Calu3 (cell line): Measurements from ENCODE around the gene CD2AP. TPM values are rescaled to one million over a fixed set of nuclear protein-coding genes. Genes with fewer than 3 reads are reported as not detected.
"Not testable (repeated sequence)": the region's sequence is repeated elsewhere in the genome, so short reads cannot be mapped to it uniquely, and the experiment has no call there.

Experiments
- BruUV-seq: library from RNA; stranded (reverse); fragments of 400-500 nt; replicated peaks from 2 replicates; lab custom pipeline; 2021; lab: Mats Ljungman, UMichigan
- CTCF ChIA-PET: fragments of 300-600 bp; sonication (Branson Sonifier 250); formaldehyde crosslinking; loops from one replicate; lab custom pipeline; 2022; ENCODE audit warnings: antibody characterized with exemption; lab: Charles Lee
- DNase-seq: peaks from one replicate; pipeline ENCODE4 v3.0.0; 2022
- H3K27ac Mint-ChIP-seq: one replicate; pipeline ENCODE4 v1.8.0; 2022; ENCODE audit warnings: mixed read lengths; ENCODE audit not compliant: unreplicated experiment
- H3K27me3 Mint-ChIP-seq: one replicate; pipeline ENCODE4 v1.8.0; 2022; ENCODE audit warnings: mixed read lengths; ENCODE audit not compliant: unreplicated experiment
- H3K36me3 Mint-ChIP-seq: one replicate; pipeline ENCODE4 v1.8.0; 2022; ENCODE audit warnings: mild to moderate bottlenecking, moderate library complexity, mixed read lengths; ENCODE audit not compliant: insufficient read depth, unreplicated experiment
- H3K4me1 Mint-ChIP-seq: one replicate; pipeline ENCODE4 v1.8.0; 2022; ENCODE audit warnings: mild to moderate bottlenecking, low read depth, mixed read lengths; ENCODE audit not compliant: unreplicated experiment
- H3K4me3 Mint-ChIP-seq: one replicate; pipeline ENCODE4 v1.8.0; 2022; ENCODE audit warnings: mild to moderate bottlenecking, low read depth, moderate library complexity, mixed read lengths; ENCODE audit not compliant: unreplicated experiment
- H3K9me3 Mint-ChIP-seq: one replicate; pipeline ENCODE4 v1.8.0; 2022; ENCODE audit warnings: low read depth, mixed read lengths; ENCODE audit not compliant: unreplicated experiment
- intact Hi-C: fragments of 100-400 bp; cut with micrococcal nuclease; formaldehyde crosslinking; loops from one replicate; pipeline ENCODE4 v1.10.0; 2022; ENCODE audit not compliant: unreplicated experiment
- total RNA-seq: library from RNA; stranded (reverse); gene quantifications from 2 replicates; pipeline ENCODE4 v1.2.3, GENCODE V29; 2022
- TF ChIP-seq, protein P1 (sequence below): fragments of 200-600 bp; IDR thresholded peaks from one replicate; pipeline ENCODE4 v1.8.0; 2022; ENCODE audit warnings: antibody characterized with exemption; ENCODE audit not compliant: unreplicated experiment

Gene CD2AP
- total RNA-seq, 1 experiment from 2014 or later: 105 TPM

DNA sequence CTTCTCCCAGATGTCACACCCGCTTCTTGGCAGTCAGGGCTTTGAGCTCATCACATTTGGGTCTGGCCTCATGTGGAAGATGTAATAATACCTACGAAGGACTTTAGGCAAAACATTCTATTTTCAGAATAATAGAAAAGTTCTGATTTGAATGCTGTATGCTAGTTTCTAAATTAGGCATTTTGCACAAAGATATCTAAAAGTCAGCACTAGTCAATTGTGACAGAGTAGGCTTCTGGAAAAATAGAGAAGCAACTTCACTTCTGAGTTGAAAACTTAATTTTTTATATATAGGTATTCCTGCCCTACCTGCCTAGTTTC is 38.3 kb upstream of the CD2AP start:
- no TSS peak for BruUV-seq
- Mint-ChIP-seq H3K4me1 (peaks cover 36% of the 10 kb centered on the region), H3K9me3 (no peaks in the 10 kb centered on the region), H3K36me3 (peaks cover 4% of the 10 kb centered on the region), H3K27me3 (no peaks in the 10 kb centered on the region), H3K27ac (no peak overlapping the region), H3K4me3 (no peak overlapping the region)
- intact Hi-C loops: no loop called here
- no peak for DNase-seq
- TF ChIP-seq, protein P1, sequence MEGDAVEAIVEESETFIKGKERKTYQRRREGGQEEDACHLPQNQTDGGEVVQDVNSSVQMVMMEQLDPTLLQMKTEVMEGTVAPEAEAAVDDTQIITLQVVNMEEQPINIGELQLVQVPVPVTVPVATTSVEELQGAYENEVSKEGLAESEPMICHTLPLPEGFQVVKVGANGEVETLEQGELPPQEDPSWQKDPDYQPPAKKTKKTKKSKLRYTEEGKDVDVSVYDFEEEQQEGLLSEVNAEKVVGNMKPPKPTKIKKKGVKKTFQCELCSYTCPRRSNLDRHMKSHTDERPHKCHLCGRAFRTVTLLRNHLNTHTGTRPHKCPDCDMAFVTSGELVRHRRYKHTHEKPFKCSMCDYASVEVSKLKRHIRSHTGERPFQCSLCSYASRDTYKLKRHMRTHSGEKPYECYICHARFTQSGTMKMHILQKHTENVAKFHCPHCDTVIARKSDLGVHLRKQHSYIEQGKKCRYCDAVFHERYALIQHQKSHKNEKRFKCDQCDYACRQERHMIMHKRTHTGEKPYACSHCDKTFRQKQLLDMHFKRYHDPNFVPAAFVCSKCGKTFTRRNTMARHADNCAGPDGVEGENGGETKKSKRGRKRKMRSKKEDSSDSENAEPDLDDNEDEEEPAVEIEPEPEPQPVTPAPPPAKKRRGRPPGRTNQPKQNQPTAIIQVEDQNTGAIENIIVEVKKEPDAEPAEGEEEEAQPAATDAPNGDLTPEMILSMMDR: no peak
- CTCF ChIA-PET: no interaction called here

DNA sequence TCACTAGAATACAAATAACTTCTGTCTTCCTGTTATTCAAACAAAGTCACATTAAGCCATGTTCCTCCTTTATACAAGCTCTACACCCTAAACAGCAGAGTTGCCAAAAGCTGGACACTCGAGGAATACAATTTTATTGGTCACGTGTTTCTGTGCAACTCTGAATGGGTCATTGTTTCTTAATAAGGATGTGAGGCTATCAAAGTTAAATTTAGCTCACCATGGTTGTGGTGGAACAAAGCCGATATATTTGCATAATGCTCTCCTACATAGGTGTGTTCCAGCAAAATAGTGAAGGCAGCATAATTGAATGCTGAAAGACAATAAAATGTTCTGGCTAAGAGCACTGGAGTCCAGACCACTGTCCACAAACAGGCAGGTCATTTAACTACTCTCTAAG is 36.9 kb upstream of the CD2AP start:
- intact Hi-C loops: loop anchor here (2.0 kb wide), 1 partner anchor 20 kb away; no protein-coding TSS in a partner anchor
- Mint-ChIP-seq H3K4me3 (no peak overlapping the region), H3K4me1 (peaks cover 36% of the 10 kb centered on the region), H3K36me3 (peaks cover 4% of the 10 kb centered on the region), H3K27ac (peak overlapping the region; percentile 64), H3K9me3 (no peaks in the 10 kb centered on the region), H3K27me3 (no peaks in the 10 kb centered on the region)
- TF ChIP-seq, protein P1: no peak
- CTCF ChIA-PET: interaction anchor here (0.5 to 1.4 kb wide), 8 partner anchors 17 to 360 kb away, joined by 3 to 9 read pairs (median 4); no protein-coding TSS in a partner anchor
- peak; percentile 37 for DNase-seq
- BruUV-seq: no TSS peak

GRCh38 chr6:47444964-47445363 is 32.6 kb upstream of the CD2AP start:
- H3K4me3 Mint-ChIP-seq, intact Hi-C loops, H3K9me3 Mint-ChIP-seq, BruUV-seq, H3K27ac Mint-ChIP-seq, DNase-seq, H3K27me3 Mint-ChIP-seq, CTCF ChIA-PET, H3K36me3 Mint-ChIP-seq: not testable (repeated sequence)
- peaks cover 31% of the 10 kb centered on the region for H3K4me1 Mint-ChIP-seq

GRCh38 chr6:47446669-47447330 is 30.8 kb upstream of the CD2AP start:
- TF ChIP-seq, protein P1: no peak
- H3K9me3 Mint-ChIP-seq: no peaks in the 10 kb centered on the region
- peaks cover 4% of the 10 kb centered on the region for H3K36me3 Mint-ChIP-seq
- H3K4me1 Mint-ChIP-seq: peaks cover 18% of the 10 kb centered on the region
- intact Hi-C loops: no loop called here
- no peak overlapping the region for H3K4me3 Mint-ChIP-seq
- CTCF ChIA-PET: interaction anchor here (1.1 kb wide), 1 partner anchor 14 kb away, joined by 3 read pairs; no protein-coding TSS in a partner anchor
- no peaks in the 10 kb centered on the region for H3K27me3 Mint-ChIP-seq
- no TSS peak for BruUV-seq
- no peak for DNase-seq
- H3K27ac Mint-ChIP-seq: no peak overlapping the region

DNA sequence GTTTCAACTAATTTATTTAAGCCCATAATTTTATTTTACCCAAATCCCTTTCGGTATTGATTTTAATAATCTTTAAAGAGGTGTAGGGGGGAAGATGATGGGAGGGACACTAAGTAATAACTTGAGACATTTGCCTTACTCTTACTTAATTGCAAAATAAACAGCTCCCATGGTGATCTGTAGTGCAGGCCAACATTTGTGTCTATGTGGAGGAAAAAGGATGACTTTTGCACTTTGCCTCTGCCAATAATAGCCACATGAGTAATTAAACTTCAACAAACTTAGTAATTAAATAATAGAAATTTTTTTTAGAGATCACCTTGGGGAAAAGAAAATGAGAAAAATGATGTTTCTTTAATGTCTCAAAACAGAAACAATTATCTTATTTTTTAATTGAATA is 29.9 kb upstream of the CD2AP start:
- Mint-ChIP-seq H3K4me3 (no peak overlapping the region), H3K4me1 (peaks cover 14% of the 10 kb centered on the region), H3K27ac (no peak overlapping the region), H3K36me3 (no peaks in the 10 kb centered on the region), H3K9me3 (no peaks in the 10 kb centered on the region), H3K27me3 (no peaks in the 10 kb centered on the region)
- TF ChIP-seq, protein P1: no peak
- no TSS peak for BruUV-seq
- intact Hi-C loops: no loop called here
- CTCF ChIA-PET: no interaction called here
- no peak for DNase-seq
